HG02852 (cell line): ENCODE data around the gene GRID1.

ENCODE experiments used
- ATAC-seq: cut with Tn5 transposase; IDR thresholded peaks from one replicate; pipeline ENCODE4 v1.9.1; 2021; ENCODE audit warnings: mild to moderate bottlenecking, moderate library complexity; ENCODE audit not compliant: unreplicated experiment

GRID1 gene

DNA sequence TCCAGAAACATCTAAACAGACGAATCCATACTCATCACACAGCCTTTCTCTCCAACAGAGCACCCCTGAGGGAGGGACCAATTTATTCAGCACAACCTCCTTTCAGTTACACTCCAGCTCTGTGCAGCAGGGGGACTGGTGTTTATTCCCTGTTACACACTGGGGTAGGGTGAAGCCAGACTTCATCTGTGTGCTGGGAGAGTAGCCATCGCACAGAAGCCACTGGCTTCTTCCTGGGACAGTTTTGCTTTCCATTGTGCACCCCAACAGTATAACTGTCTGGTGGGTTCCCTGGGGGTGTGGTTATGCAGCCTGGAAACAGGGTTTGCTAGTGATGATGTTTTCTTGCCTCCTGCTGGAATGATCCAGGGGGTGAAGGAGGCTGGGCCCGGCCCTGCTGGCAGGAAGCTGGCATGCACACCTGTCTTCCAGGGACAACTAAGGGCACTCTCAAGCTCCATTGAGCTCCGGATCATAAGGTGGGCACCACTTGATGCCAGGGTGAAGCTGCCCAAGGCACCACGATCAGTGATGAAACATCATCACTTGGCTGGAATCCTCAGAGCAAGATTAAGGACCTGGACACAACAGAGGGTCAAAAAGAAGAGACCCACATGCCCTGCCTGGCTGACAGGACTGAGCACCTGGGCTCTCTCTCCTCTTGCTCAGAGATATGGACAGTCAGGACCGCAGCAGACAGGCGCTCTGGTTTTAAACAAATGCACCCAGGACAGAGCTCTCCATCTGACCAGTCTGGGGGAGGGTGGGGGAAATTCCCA lies 293.2 kb downstream of the GRID1 start:
- no peak for ATAC-seq

DNA sequence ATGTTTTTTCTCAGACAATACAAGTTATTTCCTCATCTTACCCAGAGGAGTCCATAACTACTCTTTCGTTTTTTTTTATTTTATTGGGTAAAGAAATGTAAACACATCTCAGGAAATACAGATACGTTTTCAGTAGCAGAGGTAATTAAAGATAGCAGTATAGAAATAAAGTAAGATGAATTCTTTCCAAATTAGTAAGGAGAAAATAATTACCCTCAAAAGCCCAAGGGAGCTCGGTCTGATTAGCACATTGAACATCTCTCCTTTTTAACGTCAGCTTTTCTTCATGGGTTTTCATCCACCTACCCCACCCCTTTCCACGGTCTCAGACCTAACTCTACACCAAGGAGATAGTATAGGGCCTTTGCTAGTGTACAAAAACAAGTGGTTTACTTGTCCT lies 294.2 kb downstream of the GRID1 start:
- ATAC-seq: no peak

DNA sequence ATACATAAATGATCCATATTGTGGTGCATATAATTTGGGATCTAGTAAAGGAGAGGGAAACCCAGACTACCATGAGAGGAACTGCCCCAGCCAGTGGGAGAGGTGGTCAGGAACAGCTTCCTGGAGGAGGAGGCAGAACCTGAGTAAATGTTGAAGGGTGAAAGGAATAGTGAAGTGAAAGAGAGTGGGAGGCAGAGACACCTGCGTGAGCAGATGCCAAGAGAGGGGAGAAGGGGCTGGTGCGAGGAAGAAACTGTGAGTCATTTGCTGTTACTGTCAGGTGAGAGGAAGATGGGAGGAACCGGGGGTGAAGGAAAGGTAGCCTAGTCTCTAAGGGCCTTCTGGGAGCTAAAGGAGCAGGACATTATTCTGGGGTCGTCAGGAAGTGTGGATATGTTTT lies 294.8 kb downstream of the GRID1 start:
- peak; percentile 67 for ATAC-seq

DNA sequence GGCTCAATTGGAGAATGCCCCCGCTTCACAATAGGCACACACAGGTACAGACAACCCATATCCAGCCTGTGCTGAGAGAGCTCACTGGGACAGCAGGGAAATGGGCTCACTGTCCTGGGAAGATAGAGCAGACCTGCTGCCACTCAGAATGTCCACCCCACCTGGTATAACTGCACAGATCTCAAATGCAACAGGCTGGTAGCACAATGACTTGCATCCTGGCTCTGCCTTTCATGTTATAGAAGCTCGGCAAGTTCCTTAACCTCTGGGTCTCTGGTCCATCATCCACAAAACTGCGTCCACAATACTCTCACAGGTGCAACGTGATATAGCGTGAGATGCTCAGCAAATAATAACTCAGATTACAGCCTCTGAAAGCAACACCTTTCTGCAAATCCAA lies 295.4 kb downstream of the GRID1 start:
- ATAC-seq: no peak

DNA sequence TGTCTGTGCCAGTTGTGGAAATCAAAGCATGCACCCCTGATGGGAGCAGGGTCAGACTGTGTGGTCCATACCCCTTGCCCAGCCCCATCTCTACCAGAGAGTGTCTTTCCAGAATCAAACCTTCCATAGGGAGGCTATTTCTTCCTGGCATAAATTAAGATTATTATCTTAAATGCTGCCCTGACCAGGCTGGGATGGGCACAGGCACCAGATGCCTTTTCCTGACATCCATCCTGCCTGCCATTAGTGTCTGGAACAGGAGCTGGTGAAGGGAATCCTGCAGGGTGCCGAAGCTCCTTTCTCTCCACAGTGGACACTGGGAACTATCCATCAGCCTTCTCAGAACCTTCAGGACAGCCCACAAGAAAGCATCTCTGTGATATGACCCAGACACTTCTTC lies 296.3 kb downstream of the GRID1 start:
- no peak for ATAC-seq

DNA sequence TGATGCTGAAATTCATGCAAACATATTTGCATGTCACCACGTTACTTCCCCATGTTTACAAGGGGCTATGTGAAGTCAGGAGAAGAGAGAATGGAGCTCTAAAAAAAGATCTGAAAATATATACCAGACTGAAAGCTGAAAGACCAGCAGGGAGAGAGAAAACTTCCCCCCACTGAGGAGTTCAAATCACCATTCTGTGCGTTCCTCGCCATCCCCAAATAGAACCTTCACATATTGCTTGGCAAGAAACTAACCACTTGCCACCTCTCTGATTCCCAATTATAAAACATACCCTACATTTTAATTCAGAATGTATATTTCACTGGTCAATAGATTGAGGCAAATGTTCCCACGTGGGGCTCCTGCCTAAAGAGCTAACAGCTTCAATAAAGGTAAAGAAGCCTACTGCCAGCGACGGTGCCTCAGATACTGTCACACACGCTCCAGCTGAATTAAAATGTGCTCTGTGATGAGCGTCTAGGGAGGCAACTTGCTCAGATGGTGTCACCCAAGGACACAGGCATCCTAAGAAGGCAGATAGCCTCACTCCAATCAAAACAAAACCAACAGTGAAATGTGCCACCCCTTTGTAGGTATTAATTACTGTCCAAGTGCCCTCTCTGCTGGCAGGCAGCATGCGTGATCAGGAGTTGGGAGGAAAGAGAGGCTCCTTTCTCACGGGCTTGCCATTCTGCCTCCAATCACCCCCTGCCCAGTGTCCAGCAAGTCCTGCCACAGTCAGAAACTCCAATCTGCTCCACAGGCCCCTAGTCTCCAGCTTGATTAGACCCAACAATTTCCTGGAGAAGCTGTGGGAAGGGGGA lies 298.2 kb downstream of the GRID1 start:
- ATAC-seq: no peak

DNA sequence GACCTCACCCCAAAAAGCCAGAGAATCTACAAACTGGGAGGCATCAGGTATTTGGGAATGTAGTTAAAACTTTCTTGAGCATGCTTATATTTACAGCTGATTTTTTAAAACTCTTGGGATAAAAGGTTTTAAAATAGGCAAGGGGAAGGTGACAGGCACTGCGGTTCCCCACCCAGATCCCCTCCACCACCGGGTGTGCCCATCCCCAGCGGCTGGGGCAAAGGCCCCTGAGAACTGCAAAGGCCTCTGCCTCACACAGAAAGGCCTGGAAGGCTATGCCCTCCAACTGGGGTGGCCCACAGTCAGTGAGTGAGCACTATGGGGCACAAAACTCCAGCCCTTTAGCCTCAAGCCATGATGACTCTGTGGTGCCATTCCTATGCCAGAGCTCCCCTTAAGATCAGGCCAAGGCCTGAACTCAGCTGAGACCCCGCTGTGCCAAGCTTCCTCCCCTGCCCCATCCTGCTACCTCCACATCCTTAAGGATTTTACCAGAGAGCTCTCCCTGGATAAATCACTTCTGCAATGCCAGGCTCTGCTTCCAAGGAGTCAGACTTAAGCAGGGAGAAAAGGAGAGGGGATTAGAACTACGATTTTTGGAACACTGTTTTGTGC lies 299.1 kb downstream of the GRID1 start:
- no peak for ATAC-seq

DNA sequence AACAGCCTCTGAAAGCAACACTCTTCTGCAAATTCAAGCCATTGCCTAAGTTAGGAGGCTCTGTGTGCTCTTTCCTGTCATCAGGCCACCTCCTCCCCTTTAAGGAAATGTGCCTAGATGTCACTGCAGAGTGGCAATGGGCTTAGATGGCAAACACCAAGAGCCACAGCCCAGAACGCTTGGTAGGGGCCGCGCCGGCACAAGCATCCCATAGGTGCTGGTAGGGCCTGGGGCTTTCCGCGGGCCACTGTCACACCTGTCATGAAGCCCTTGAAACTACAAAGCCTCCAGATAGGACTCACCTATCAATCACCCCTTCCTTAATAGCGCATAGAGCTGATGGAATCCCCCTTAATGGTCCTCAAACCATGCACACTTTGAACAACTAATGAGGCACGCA lies 299.9 kb downstream of the GRID1 start:
- ATAC-seq: no peak

DNA sequence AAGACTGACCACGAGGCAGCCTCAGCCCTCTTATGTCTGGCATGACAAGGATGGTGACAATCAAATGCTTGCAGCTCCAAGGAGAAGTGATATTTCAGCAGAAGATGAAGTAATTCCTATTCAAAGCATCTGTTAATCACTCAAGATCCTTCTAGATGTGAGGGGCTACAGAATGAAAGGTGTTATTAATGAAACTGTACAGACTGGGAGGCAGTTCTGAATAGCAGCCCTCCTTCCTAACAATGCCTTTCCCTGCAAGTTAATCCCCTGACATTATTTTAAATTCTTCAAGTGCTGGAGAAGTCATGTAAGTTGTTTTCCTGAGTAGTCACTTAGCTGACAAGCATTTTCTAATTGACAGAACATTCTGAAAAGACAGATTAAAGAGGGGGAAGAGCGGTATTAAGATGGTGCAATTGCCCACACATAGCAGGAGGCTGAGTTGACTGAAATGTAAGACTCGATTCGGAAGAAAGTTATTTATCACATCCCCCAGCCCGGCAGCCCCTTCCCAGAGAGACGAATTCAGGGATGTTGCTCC lies 300.8 kb downstream of the GRID1 start:
- no peak for ATAC-seq

DNA sequence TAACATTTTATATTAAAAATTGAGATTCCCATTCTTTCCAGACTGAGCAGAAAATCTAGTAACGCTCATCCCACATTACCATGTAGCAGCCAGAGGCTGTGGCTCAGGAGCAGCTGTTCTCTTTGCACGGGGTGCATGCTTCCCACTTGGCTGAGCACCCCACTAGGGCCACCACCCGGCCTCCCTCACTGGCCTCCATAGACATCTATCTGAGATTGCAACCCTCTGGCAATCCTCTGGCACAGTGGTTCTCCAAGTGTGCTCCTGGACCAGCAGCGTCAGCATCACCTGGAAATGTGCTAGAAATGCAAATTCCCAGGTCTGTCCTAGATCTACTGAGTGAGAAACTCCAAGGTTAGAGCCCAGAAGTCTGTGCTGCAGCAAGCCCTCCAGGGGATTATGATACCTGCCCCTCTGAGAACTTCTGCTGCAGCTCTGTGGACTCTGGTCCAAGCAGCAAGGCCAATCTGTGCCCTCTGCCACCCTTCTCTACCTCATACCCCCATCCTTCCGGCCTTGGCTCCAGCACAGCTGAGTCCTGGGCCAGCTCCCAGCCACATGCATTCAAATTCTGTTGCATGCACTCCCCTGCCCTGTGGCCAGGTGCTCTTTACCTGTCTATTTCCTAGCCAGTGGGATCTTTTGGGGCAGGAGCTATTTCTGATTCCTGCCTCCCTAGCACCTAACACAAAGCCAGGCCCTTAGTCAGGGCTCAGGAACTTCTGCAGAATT lies 301.5 kb downstream of the GRID1 start:
- no peak for ATAC-seq

DNA sequence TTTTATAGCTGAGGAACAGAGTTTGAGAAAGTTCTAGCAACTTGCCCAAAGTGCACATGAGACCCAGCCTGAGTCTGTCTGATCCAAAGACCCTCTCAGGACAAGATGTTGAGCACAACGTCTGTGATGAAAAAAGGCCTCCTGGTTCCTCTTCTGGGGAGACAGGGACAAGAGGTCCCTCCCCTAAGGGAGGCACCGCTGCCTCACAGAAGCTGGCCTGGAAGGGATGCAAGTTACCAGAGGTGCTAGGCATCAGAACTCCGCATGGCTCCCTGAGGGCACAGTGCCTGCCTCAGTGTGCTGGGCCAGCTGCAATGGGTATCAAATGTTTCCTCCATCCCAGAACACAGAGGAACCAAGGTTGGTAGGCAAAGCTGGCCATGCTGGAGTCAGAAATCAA lies 302.4 kb downstream of the GRID1 start:
- no peak for ATAC-seq

DNA sequence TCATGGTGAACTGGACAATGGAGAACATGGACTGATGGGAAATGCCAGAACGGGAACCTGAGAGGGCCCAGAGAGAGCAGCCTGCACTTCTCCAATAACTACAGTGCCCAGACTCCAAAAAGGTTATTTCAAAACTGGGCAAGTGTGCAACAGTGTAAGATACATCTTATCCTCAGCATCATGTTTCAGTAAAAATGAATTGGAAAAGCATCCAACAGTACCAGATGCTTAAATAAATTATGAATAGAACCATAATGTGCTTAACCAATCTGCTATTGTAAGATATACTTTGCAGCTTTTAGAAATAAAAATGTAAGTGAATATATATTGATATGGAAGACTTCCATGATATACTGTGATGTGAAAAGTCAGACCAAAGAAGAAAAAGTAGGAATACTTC lies 303.3 kb downstream of the GRID1 start:
- no peak for ATAC-seq

DNA sequence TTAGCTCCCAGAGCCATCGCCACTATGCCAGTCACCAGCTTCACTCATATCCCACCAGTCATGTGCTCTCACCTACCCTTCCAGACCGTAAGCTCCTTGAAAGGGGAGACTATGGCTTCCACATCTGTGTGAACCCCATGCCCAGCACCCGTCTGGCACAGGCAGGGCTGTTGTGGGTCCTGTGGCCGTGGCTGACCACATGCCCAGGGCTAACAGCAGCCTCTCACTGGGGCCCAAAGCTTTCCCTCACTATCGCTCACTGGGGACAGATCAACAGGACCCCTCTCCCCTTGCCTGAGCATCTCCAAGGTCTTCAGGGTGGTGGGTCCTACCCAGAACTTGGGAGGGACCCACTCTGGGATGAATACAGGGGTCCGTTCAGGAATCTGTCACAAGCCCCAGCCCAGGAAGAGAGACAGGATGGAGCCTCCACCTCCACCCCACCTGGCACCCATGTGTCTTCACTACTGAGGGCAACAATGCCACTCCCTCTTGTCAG lies 303.9 kb downstream of the GRID1 start:
- no peak for ATAC-seq

DNA sequence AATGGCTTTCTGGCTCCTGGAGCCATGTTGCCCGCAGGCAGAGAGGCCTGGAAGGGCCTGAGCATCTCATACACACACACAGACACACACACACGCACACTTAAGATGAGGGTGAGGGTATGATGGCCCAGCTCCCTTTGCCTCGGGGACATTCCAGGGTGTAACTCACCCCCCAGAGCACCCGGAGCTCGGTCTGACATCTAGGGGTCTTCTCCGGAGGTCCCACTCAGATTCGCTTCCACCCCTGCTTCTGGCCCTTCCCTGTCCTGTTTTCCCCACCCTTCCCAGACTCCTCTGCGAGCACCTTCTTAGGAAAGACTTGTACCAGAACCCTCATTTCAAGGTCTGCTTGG lies 304.4 kb downstream of the GRID1 start:
- no peak for ATAC-seq

DNA sequence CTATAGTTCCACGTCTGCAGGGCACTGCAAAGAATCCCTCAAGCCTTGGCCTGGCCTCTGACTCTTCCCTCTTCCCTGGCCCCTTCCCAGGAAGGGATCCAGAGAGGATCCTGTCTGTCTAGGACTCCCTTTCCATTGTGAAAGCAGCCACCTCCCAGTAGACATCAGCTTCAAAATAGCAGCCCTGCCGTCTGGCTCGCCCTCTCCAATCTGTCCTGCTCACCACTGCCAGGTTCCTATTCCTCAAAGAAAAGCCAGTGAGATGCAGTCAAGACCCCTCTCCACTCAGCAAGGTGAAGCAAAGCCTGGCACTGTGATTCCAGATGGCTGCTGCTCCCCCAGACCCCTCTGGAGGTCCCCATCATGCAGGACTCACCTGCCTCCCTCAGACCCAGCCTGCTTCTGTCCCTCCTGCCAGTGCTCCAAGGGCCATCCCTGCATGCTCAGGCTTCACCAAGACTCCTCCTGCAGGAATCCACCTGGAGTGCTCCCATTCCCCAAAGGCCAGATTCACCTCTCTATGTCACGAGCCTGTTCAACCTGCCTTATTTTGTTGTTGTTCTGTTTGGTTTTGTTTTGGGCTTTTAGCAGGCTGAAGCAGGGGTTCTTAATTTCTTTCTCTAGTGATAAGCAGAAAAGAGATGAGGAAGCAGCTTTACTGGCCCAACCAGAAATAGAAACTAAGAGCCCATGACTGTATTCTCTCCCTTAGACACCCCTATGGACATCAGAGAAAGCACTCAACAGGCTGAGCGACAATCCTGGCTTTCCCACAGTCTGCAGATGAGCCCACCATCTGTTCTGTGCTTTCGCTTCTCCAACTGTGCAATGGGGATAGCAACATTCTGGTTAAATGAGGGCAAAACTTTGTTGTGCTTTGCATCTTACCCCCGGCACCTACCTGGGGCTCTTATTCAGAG lies 305.1 kb downstream of the GRID1 start:
- no peak for ATAC-seq

DNA sequence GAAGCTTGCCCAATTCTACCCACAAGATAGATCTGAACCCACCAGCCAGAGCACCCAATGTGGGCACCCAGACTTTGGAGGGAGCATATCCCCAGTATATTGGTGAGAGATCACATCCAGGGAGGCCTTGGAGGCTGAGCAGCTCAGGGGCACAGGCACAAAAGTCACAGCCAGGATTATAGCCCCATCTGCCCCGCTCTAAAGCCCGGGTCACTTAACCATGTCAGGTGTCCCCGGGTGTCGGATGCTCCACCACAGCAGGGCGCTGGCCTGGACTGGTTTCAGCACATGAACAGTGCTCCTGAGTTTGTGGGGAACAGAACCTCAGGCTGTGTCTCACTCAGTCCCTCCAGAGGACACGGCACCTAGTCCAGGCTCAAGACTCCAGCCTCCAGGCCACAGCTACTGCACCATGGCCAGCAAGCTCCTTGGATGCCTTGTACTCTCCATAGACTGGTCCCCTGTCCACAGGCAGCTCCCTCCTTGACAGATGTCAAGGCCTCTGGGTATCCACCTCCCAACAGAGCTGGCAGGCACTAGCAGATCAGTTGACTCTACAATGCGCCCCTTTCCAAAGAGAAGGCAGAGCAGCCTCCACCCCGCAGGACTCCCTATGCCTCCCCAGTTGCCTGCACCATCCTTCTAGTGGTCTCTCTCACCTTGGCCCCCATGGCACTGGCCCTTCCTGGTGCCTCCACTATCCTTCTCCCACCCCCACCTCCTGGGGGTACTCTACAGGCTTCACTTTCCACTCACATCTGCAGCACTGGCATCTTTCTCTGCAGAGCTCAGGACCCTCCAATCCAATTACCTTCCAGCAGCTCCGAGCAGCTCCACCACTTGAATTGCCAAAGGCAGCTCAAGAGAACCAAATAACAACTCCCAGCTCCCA lies 306.0 kb downstream of the GRID1 start:
- ATAC-seq: no peak

DNA sequence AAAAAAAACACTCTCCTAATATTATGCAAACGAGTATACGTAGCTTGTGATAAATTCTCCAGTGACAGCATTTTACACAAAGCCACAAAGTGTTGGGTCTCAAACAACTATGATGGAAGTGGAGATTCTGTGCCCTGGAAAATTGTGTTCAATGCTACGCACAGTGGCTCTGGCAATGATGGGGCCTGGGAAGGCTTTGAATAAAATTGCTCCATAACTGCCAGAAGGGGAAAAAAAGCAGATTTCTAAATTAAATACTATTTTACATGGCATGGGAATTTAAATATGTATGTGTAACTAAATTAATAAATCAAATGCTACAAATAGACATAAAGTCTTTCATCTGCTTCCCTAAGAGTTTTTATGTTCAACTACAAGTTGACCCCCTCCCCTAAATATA lies 306.7 kb downstream of the GRID1 start:
- no peak for ATAC-seq

DNA sequence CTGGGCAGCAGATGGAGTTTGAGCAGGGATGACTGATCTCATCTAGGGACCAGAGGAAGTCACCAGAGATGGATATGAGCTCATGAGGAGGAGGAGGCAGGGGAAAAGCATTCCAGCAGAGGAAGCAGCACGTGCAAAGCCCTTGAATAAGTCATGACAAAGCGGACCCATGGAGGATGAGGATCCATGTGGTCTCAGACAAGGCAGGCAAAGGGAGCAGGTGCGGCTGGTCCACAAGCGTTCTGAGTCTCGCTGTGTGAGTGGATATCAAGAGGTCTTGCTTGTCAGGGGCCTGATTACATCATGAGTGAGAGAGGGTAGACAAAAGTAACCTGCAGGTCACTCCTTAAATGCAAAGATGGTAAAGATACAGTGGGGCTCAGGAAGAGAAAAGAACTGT lies 307.6 kb downstream of the GRID1 start:
- no peak for ATAC-seq

DNA sequence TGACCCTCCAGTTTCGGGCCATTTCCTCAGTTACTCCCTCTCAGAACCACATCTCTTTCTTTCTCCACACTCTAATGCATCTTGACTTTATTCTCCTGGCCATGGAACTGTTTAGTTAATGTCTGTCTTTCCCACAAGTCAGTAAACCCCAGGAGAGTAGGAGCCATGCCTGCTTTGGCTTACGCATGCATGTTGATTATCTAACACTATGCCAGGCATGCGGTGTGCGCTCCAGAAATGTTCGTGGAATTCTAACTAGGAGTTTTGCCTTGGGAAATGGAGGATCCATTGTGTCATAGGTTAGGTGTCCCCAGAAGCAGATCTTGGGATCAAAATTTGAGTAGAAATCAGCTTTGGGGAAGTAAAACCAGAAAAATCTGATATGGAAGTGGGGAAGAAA lies 308.9 kb downstream of the GRID1 start:
- ATAC-seq: no peak
